ENCODE measurements around the gene PCBP2. TPM values are rescaled to one million over a fixed set of nuclear protein-coding genes. Genes with fewer than 3 reads are reported as not detected.

The PCBP2 gene
- polyA plus RNA-seq, 2 of the 4 experiments (the other 2 are of a cell fraction): 367 to 546 TPM

DNA sequence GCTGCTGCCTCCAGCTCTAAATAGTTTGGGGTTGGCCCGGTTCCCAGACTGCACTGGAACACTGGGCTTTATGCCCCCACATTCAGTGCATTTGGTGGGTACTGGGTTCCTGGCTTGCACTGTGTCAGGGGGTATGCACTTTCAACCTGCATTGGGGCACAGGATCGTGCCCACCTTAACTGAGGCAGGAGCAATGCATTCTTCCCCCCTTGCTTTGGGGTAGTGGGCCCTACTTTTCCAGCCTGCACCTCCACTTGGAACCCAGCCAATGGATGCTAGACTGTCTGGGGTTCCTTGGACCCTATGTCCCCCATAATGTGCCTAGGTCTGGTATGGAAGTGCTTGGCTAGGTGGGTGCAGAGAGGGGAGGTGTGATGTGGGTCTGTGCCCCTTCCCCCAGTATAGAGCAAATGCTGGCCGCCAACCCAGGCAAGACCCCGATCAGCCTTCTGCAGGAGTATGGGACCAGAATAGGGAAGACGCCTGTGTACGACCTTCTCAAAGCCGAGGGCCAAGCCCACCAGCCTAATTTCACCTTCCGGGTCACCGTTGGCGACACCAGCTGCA, 49.8 kb downstream of the PCBP2 start:
- FAIRE-seq: no peak
- Histone ChIP-seq H3K4me3 (peak overlapping the region; percentile 64), H3K4me2 (peak overlapping the region; percentile 91), H3K4me1 (peaks cover 38% of the 10 kb centered on the region), H3K27ac (peak overlapping the region; percentile 94 to 96), H3K9me3 (no peaks in the 10 kb centered on the region)
- TF ChIP-seq JUN (IDR thresholded peaks at IDR 0.05) (peak in 1 of 2 experiments; percentile 69; a peak in 2 of 5 replicates), HOXB5 (CRISPR knock-in tag; IDR thresholded peaks at IDR 0.05) (no peak), HOXB13 (CRISPR knock-in tag; IDR thresholded peaks at IDR 0.05; ENCODE audit: low read depth) (0 out of 2 replicates have a peak, but pooled peaks have one; percentile 1)
- TF ChIP-seq, protein P1, sequence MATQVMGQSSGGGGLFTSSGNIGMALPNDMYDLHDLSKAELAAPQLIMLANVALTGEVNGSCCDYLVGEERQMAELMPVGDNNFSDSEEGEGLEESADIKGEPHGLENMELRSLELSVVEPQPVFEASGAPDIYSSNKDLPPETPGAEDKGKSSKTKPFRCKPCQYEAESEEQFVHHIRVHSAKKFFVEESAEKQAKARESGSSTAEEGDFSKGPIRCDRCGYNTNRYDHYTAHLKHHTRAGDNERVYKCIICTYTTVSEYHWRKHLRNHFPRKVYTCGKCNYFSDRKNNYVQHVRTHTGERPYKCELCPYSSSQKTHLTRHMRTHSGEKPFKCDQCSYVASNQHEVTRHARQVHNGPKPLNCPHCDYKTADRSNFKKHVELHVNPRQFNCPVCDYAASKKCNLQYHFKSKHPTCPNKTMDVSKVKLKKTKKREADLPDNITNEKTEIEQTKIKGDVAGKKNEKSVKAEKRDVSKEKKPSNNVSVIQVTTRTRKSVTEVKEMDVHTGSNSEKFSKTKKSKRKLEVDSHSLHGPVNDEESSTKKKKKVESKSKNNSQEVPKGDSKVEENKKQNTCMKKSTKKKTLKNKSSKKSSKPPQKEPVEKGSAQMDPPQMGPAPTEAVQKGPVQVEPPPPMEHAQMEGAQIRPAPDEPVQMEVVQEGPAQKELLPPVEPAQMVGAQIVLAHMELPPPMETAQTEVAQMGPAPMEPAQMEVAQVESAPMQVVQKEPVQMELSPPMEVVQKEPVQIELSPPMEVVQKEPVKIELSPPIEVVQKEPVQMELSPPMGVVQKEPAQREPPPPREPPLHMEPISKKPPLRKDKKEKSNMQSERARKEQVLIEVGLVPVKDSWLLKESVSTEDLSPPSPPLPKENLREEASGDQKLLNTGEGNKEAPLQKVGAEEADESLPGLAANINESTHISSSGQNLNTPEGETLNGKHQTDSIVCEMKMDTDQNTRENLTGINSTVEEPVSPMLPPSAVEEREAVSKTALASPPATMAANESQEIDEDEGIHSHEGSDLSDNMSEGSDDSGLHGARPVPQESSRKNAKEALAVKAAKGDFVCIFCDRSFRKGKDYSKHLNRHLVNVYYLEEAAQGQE (IDR thresholded peaks at IDR 0.05): no peak
- ChIA-PET CTCF (interaction anchor here (0.6 to 13.1 kb wide), 9 partner anchors 17 to 181 kb away, joined by 3 to 169 read pairs (median 5); partner anchors contain the start of genes AAAS and ATP5MC2), POLR2A (interaction anchor here (0.6 to 3.2 kb wide), 22 partner anchors 7 to 597 kb away, joined by 3 to 34 read pairs (median 5); partner anchors contain the start of genes AAAS, ATP5MC2, EIF4B and KRT8)
- no peak for ATAC-seq
- no peak for DNase-seq (ENCODE audit: low read depth in 1 of 2, low spot score in 1 of 2)
- WGBS (ENCODE audit: missing lambda C conversion rate): 74% methylated on average over 9 of the region's 10 CpGs

DNA sequence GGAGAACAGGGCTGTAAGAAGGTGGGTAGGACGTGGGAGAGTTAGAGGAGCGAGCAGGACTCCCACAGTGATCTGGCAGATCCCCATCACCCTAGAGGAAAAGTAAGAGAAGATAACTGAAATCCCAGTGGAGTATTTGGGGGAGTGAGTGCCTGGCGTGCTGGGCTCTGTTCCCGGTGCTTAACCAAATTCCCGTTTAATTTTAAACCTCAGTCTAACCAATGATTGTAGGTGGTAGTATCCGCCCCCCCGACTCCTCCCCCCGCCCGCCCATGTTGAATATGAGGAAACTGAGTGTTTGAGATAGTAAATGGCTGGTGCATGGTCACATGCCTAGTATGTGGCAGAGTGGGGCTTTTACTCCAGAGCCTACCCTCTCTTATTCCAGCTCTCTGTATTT, 50.4 kb downstream of the PCBP2 start:
- WGBS (ENCODE audit: missing lambda C conversion rate): 71% methylated on average over 9 of the region's 9 CpGs
- ATAC-seq (no peak), FAIRE-seq (no peak), DNase-seq (ENCODE audit: low read depth in 1 of 2, low spot score in 1 of 2) (no peak)
- no peaks in the 10 kb centered on the region for H3K9me3 ChIP-seq
- no peak for TF ChIP-seq ZC3H11A (IDR thresholded peaks at IDR 0.05)
- no peak for TF ChIP-seq NPAS2 (CRISPR knock-in tag; IDR thresholded peaks at IDR 0.05; ENCODE audit: borderline replicate concordance)
- TF ChIP-seq RAD21 (conservative IDR thresholded peaks at IDR 0.05 in 1 of 2, IDR thresholded peaks at IDR 0.05 in 1 of 2): no peak
- TF ChIP-seq EP300 (IDR thresholded peaks at IDR 0.05): no peak
- TF ChIP-seq CHD4 (IDR thresholded peaks at IDR 0.05; ENCODE audit: borderline replicate concordance): no peak
- TF ChIP-seq, protein P2, sequence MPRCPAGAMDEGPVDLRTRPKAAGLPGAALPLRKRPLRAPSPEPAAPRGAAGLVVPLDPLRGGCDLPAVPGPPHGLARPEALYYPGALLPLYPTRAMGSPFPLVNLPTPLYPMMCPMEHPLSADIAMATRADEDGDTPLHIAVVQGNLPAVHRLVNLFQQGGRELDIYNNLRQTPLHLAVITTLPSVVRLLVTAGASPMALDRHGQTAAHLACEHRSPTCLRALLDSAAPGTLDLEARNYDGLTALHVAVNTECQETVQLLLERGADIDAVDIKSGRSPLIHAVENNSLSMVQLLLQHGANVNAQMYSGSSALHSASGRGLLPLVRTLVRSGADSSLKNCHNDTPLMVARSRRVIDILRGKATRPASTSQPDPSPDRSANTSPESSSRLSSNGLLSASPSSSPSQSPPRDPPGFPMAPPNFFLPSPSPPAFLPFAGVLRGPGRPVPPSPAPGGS (IDR thresholded peaks at IDR 0.05): no peak
- no peak for TF ChIP-seq TFCP2L1 (CRISPR knock-in tag; IDR thresholded peaks at IDR 0.05)
- TF ChIP-seq, protein P1 (IDR thresholded peaks at IDR 0.05): no peak
- no peak for TF ChIP-seq HOXB5 (CRISPR knock-in tag; IDR thresholded peaks at IDR 0.05)
- no peak for TF ChIP-seq NFE2L2 (conservative IDR thresholded peaks at IDR 0.05; ENCODE audit: low read length)
- TF ChIP-seq, protein P3, sequence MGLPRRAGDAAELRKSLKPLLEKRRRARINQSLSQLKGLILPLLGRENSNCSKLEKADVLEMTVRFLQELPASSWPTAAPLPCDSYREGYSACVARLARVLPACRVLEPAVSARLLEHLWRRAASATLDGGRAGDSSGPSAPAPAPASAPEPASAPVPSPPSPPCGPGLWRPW (IDR thresholded peaks at IDR 0.05): no peak
- no peak for TF ChIP-seq HDAC2 (IDR thresholded peaks at IDR 0.05)
- no peak for TF ChIP-seq ZSCAN20 (CRISPR knock-in tag; IDR thresholded peaks at IDR 0.05)
- no peak for TF ChIP-seq EHMT2 (IDR thresholded peaks at IDR 0.05; ENCODE audit: low read depth)
- TF ChIP-seq KDM5A (IDR thresholded peaks at IDR 0.05): no peak
- TF ChIP-seq POLR2AphosphoS2 (conservative IDR thresholded peaks at IDR 0.05; ENCODE audit: low read length): no peak
- TF ChIP-seq RFX5 (IDR thresholded peaks at IDR 0.05): no peak
- CTCF ChIA-PET: interaction anchor here (2.6 to 13.1 kb wide), 3 partner anchors 16 to 176 kb away, joined by 7 to 169 read pairs (median 104); partner anchors contain the start of gene AAAS
- peak overlapping the region; percentile 64 for H3K4me3 ChIP-seq
- peak overlapping the region; percentile 94 to 96; a peak in 5 of 6 replicates for H3K27ac ChIP-seq
- POLR2A ChIA-PET: no interaction called here
- peaks cover 31% of the 10 kb centered on the region for H3K4me1 ChIP-seq
- H3K4me2 ChIP-seq: peak overlapping the region; percentile 91

Measured in A549 (cell line).